PC-3 (cell line): Measurements from ENCODE around the gene NPIPB6. TPM values are rescaled to one million over a fixed set of nuclear protein-coding genes. Genes with fewer than 3 reads are reported as not detected.

Experiments
- ATAC-seq: fragments of 200-7000 bp; cut with Tn5 transposase; 2 replicates; pipeline ENCODE4 v1.9.1; 2020; ENCODE audit warnings: mild to moderate bottlenecking, moderate library complexity
- BruUV-seq: library from RNA; stranded (reverse); fragments of 400-500 nt; replicated peaks from 2 replicates; lab custom pipeline; 2021; lab: Mats Ljungman, UMichigan
- CTCF ChIA-PET: fragments of 300-600 bp; sonication (Branson Sonifier 250); formaldehyde crosslinking; loops from one replicate; lab custom pipeline; 2022; ENCODE audit warnings: antibody characterized with exemption; lab: Charles Lee
- POLR2A ChIA-PET: fragments of 300-600 bp; sonication (Branson Sonifier 250); formaldehyde crosslinking; loops from one replicate; lab custom pipeline; 2022; ENCODE audit warnings: antibody characterized with exemption; ENCODE audit not compliant: unreplicated experiment; lab: Charles Lee
- DNase-seq: peaks from one replicate; pipeline ENCODE4 v3.0.0-alpha.2; 2015
- H2AFZ ChIP-seq: fragments of 300-600 bp; sonication (generic); 2 replicates; pipeline ENCODE4 v1.6.0; 2016; ENCODE audit warnings: antibody characterized with exemption, low read length
- H3F3A ChIP-seq: fragments of 300-600 bp; sonication (generic); one replicate; pipeline ENCODE4 v1.6.0; 2017; ENCODE audit warnings: antibody characterized with exemption, low read length, control low read depth, mild to moderate bottlenecking; ENCODE audit not compliant: unreplicated experiment
- H3K27ac ChIP-seq: fragments of 300-600 bp; sonication (generic); 2 replicates; pipeline ENCODE4 v1.5.1; 2016; ENCODE audit warnings: mild to moderate bottlenecking, low read length
- H3K27me3 ChIP-seq: fragments of 300-600 bp; sonication (generic); 2 replicates; pipeline ENCODE4 v1.6.1; 2016; ENCODE audit warnings: low read length, mixed read lengths
- H3K36me3 ChIP-seq: fragments of 300-600 bp; sonication (generic); 2 replicates; pipeline ENCODE4 v1.6.1; 2016; ENCODE audit warnings: low read depth, mixed run types, low read length, mixed read lengths
- H3K4me1 ChIP-seq: fragments of 300-600 bp; sonication (generic); 2 replicates; pipeline ENCODE4 v1.5.1; 2016; ENCODE audit warnings: low read length; ENCODE audit not compliant: insufficient read depth
- H3K4me2 ChIP-seq: fragments of 300-600 bp; sonication (generic); 2 replicates; pipeline ENCODE4 v1.6.0; 2016; ENCODE audit warnings: low read length
- H3K4me3 ChIP-seq: fragments of 300-600 bp; sonication (generic); 2 replicates; pipeline ENCODE4 v1.5.1; 2016; ENCODE audit warnings: mild to moderate bottlenecking, low read length, mixed read lengths
- H3K79me2 ChIP-seq: fragments of 300-600 bp; sonication (generic); 2 replicates; pipeline ENCODE4 v1.6.1; 2017; ENCODE audit warnings: low read length, mixed read lengths
- H3K9ac ChIP-seq: fragments of 300-600 bp; sonication (generic); 2 replicates; pipeline ENCODE4 v1.6.0; 2016; ENCODE audit warnings: mild to moderate bottlenecking, low read length
- H3K9me2 ChIP-seq: fragments of 300-600 bp; sonication (generic); replicated peaks from 2 replicates; pipeline ENCODE4 v1.6.1; 2016; ENCODE audit warnings: mixed run types, low read length, mixed read lengths
- H3K9me3 ChIP-seq: fragments of 300-600 bp; sonication (generic); 2 replicates; pipeline ENCODE4 v1.6.1; 2016; ENCODE audit warnings: low read length, mixed read lengths
- H4K20me1 ChIP-seq: fragments of 300-600 bp; sonication (generic); 2 replicates; pipeline ENCODE4 v1.6.1; 2016; ENCODE audit warnings: low read length, mixed read lengths
- EZH2 ChIP-seq: fragments of 300-600 bp; sonication (generic); IDR thresholded peaks from one replicate; pipeline ENCODE4 v1.6.1; 2017; ENCODE audit warnings: antibody characterized with exemption, mild to moderate bottlenecking, low read length; ENCODE audit not compliant: unreplicated experiment
- EZH2phosphoT487 ChIP-seq: fragments of 300-600 bp; sonication (generic); IDR thresholded peaks from 2 replicates; pipeline ENCODE4 v1.6.1; 2018; ENCODE audit warnings: mild to moderate bottlenecking, antibody characterized with exemption, low read length, borderline replicate concordance
- intact Hi-C: fragments of 100-400 bp; cut with micrococcal nuclease; formaldehyde crosslinking; loops from 2 replicates; pipeline ENCODE4 v1.9.0; 2023
- total RNA-seq: library from RNA; depleted of rRNA; stranded (reverse); fragments of >200 nt; gene quantifications from 2 replicates; pipeline ENCODE4 v1.2.3, GENCODE V29; 2014
- TF ChIP-seq, protein P1 (sequence below): fragments of 300-600 bp; sonication (generic); conservative IDR thresholded peaks from 2 replicates; pipeline ENCODE4 v1.5.1; 2017; ENCODE audit warnings: antibody characterized with exemption, low read depth, mild to moderate bottlenecking, low read length

NPIPB6 gene
- total RNA-seq, 1 experiment from 2014 or later = 2.5 TPM

DNA sequence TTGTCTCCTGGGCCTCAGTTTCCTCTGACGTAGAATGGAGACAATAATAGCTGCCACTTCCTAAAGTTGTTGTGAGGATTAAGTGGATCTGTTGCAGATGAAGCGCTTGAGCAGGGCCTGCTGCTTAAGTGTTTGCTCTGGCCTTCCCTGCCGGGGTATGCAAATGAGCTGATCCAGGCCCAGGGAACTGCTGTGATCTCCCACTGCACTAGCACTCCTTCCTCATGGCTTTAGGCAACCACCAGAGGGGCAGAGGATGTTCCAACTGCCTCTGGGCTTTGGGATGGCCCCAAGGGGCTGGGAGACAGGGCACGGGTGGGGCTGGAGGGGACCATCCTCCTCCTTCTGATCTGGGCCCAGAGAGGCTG is 64.8 kb downstream of the NPIPB6 start:
- no peaks in the 10 kb centered on the region for H4K20me1 ChIP-seq
- ChIA-PET CTCF (no interaction called here), POLR2A (no interaction called here)
- H2AFZ ChIP-seq = no peak overlapping the region
- no peak overlapping the region for H3K4me3 ChIP-seq
- H3K4me2 ChIP-seq = no peak overlapping the region
- H3K79me2 ChIP-seq = no peaks in the 10 kb centered on the region
- ATAC-seq = no peak
- no peaks in the 10 kb centered on the region for H3K4me1 ChIP-seq
- intact Hi-C loops = no loop called here
- H3K9me3 ChIP-seq = no peaks in the 10 kb centered on the region
- H3K36me3 ChIP-seq = no peaks in the 10 kb centered on the region
- H3F3A ChIP-seq = no peaks in the 10 kb centered on the region
- DNase-seq = no peak
- no peak overlapping the region for H3K9ac ChIP-seq
- no peak overlapping the region for H3K27ac ChIP-seq
- TF ChIP-seq, protein P1, sequence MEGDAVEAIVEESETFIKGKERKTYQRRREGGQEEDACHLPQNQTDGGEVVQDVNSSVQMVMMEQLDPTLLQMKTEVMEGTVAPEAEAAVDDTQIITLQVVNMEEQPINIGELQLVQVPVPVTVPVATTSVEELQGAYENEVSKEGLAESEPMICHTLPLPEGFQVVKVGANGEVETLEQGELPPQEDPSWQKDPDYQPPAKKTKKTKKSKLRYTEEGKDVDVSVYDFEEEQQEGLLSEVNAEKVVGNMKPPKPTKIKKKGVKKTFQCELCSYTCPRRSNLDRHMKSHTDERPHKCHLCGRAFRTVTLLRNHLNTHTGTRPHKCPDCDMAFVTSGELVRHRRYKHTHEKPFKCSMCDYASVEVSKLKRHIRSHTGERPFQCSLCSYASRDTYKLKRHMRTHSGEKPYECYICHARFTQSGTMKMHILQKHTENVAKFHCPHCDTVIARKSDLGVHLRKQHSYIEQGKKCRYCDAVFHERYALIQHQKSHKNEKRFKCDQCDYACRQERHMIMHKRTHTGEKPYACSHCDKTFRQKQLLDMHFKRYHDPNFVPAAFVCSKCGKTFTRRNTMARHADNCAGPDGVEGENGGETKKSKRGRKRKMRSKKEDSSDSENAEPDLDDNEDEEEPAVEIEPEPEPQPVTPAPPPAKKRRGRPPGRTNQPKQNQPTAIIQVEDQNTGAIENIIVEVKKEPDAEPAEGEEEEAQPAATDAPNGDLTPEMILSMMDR = no peak
- TF ChIP-seq EZH2 (no peak), EZH2phosphoT487 (no peak)
- no TSS peak for BruUV-seq
- H3K9me2 ChIP-seq = no peaks in the 10 kb centered on the region
- no peaks in the 10 kb centered on the region for H3K27me3 ChIP-seq

DNA sequence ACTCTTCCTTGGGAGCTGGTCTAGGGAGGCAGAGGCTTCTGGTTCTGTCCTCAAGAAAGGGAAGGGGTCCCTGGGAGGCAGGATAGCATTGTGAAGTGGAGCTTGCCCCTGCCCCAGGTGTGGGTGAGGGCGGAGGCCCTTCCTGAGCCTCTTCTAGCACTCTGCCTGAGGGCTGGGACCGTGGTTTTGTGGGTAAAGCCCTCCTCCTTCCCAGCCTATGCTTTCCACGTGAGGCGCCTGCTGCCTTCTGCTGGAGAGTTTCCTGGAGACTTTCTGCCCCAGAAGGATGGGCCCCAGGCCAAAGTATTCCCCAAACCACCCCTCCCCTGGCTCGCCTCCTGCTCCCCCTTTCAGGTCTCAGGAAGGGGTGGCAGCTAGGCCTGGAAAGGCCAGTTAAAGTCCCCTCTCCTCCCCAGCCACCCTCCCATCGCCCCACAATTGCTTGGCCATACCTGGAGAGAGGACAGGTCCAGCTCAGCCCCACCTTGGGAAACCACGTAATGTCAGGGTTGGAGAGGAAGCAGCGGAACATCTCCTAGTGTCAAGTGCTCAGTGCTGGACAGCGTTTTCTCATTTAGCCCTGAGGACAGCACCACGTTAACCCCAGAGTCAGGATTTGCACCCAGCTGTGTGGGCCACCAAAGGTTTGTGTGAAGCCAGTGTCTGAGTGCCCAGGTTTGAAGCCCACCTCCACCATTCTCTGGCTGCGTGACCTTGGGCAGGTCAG is 65.4 kb downstream of the NPIPB6 start:
- DNase-seq (no peak), ATAC-seq (no peak)
- H3K27me3 ChIP-seq = no peaks in the 10 kb centered on the region
- ChIA-PET CTCF (no interaction called here), POLR2A (no interaction called here)
- H3F3A ChIP-seq = no peaks in the 10 kb centered on the region
- no peaks in the 10 kb centered on the region for H3K36me3 ChIP-seq
- no peaks in the 10 kb centered on the region for H3K79me2 ChIP-seq
- no peak overlapping the region for H2AFZ ChIP-seq
- H3K9me2 ChIP-seq = no peaks in the 10 kb centered on the region
- H3K4me1 ChIP-seq = no peaks in the 10 kb centered on the region
- H3K9me3 ChIP-seq = no peaks in the 10 kb centered on the region
- no peak for TF ChIP-seq EZH2phosphoT487
- TF ChIP-seq, protein P1 = no peak
- no peak for TF ChIP-seq EZH2
- no peak overlapping the region for H3K9ac ChIP-seq
- intact Hi-C loops = no loop called here
- no peak overlapping the region for H3K4me2 ChIP-seq
- BruUV-seq = no TSS peak
- no peak overlapping the region for H3K27ac ChIP-seq
- H3K4me3 ChIP-seq = no peak overlapping the region
- no peaks in the 10 kb centered on the region for H4K20me1 ChIP-seq

DNA sequence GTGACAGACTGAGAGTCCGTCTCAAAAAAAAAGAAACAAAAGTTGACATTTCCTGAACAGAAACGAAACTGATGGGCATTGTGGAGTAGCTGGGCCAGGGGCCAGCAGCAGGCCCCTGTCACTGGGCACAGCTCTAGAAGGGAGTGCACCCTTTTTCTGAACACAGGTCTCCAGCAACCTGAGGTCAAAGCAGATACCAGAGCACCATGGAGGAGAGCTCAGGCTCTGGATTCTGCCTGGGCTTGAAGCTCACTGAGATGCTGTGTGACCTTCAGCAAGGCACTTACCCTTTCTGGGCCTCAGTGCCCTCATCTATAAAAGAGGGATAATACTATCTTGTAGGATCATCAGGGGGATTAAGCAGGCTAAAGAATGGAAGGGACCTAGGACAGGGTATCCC is 66.0 kb downstream of the NPIPB6 start:
- H3F3A ChIP-seq = no peaks in the 10 kb centered on the region
- H3K27ac ChIP-seq = no peak overlapping the region
- no peak overlapping the region for H2AFZ ChIP-seq
- no peak overlapping the region for H3K9ac ChIP-seq
- ATAC-seq (no peak), DNase-seq (no peak)
- no TSS peak for BruUV-seq
- TF ChIP-seq, protein P1 = no peak
- TF ChIP-seq EZH2 = no peak
- TF ChIP-seq EZH2phosphoT487 = no peak
- CTCF ChIA-PET = no interaction called here
- H3K79me2 ChIP-seq = no peaks in the 10 kb centered on the region
- H3K9me2 ChIP-seq = no peaks in the 10 kb centered on the region
- H3K36me3 ChIP-seq = no peaks in the 10 kb centered on the region
- H3K4me3 ChIP-seq = no peak overlapping the region
- H3K4me1 ChIP-seq = no peaks in the 10 kb centered on the region
- POLR2A ChIA-PET = no interaction called here
- intact Hi-C loops = no loop called here
- no peak overlapping the region for H3K4me2 ChIP-seq
- H3K9me3 ChIP-seq = no peaks in the 10 kb centered on the region
- no peaks in the 10 kb centered on the region for H4K20me1 ChIP-seq
- H3K27me3 ChIP-seq = no peaks in the 10 kb centered on the region
